Naive B cell (primary cell): Measurements from ENCODE around the gene ARFRP1. TPM values are rescaled to one million over a fixed set of nuclear protein-coding genes. Genes with fewer than 3 reads are reported as not detected.

ENCODE experiments used
- ATAC-seq, 2 donors: fragments of 150-1000 bp; cut with Tn5 transposase; 2 replicates each; pipeline ENCODE4 v1.10.0; 2021; ENCODE audit warnings: low read depth in 2 of 2, mild to moderate bottlenecking in 2 of 2, moderate library complexity in 2 of 2
- DNase-seq: peaks from one replicate; pipeline ENCODE4 v3.0.0; 2022
- H3K27ac Mint-ChIP-seq, 6 donors: one replicate each; pipeline ENCODE4 v1.8.0; 2020 to 2022; ENCODE audit warnings: mild to moderate bottlenecking in 6 of 6, mixed read lengths in 6 of 6, moderate library complexity in 5 of 6, inconsistent platforms in 2 of 6
- H3K27me3 Mint-ChIP-seq, 3 donors: one replicate each; pipeline ENCODE4 v1.8.0; 2021 to 2022; ENCODE audit warnings: mixed read lengths in 3 of 3, mild to moderate bottlenecking in 1 of 3
- H3K36me3 Mint-ChIP-seq, 2 donors: one replicate each; pipeline ENCODE4 v1.8.0; 2020 to 2022; ENCODE audit warnings: mixed read lengths in 2 of 2, inconsistent platforms in 1 of 2, mild to moderate bottlenecking in 1 of 2
- H3K4me1 Mint-ChIP-seq, 3 donors: one replicate each; pipeline ENCODE4 v1.8.0; 2020 to 2022; ENCODE audit warnings: mixed read lengths in 3 of 3, inconsistent platforms in 1 of 3, mild to moderate bottlenecking in 1 of 3, moderate library complexity in 1 of 3
- H3K4me3 Mint-ChIP-seq, 8 donors: one replicate each; pipeline ENCODE4 v1.8.0; 2020 to 2022; ENCODE audit warnings: mild to moderate bottlenecking in 8 of 8, mixed read lengths in 8 of 8, moderate library complexity in 8 of 8, inconsistent platforms in 2 of 8
- H3K9me3 Mint-ChIP-seq, 7 donors: one replicate each; pipeline ENCODE4 v1.8.0; 2020 to 2022; ENCODE audit warnings: mixed read lengths in 7 of 7, mild to moderate bottlenecking in 5 of 7, inconsistent platforms in 2 of 7, moderate library complexity in 1 of 7
- polyA plus RNA-seq, 6 donors: library from polyadenylated mRNA; unstranded; fragments of 300-500 nt; fragmentation: Illumina TruSeq; gene quantifications; one replicate each; pipeline ENCODE4 v1.2.3, GENCODE V29; 2021; ENCODE audit warnings: low read depth in 6 of 6

ARFRP1 gene, protein sequence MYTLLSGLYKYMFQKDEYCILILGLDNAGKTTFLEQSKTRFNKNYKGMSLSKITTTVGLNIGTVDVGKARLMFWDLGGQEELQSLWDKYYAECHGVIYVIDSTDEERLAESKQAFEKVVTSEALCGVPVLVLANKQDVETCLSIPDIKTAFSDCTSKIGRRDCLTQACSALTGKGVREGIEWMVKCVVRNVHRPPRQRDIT
- 10 to 100 TPM; 35.6 to 62.9 (median 45.8) TPM for polyA plus RNA-seq

DNA sequence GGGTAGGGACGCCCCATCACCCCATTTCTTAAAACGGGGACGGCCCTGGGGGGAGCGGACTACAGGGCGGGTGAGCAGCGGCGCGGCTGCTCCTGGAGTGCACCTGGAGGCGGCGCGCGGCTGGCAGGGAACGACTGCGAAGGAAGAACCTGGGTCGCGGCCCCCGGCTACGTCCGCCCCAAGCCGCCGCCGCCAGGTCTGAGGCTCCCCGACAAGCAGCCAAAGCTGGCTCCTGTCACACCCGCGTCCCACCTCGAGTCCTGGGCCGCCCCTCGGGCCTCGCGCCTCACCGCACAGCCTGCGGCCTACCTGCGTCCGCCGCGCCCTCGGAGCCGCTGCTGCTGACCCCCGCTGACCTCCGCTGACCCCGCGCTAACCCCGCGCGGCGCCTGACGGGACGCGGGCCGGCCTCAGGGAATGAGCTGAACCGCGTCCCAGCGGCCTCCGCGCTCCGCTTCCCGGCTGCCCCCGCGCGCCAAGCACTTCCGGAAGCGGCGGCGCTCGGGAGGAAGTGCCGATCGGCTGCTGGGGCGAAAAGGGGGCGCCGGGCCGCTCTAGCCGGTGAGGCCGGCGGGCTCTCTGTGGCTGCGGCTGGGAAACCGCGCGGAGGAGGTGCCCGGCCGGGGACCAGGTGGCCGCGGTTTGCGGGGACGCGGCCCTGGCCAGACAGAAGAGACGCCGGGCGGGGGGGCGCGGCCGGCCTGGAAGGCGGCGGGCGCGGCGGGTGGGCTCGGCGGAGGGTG lies at the start of gene ARFRP1, which contains the start of gene ZGPAT:
ARFRP1 (minus strand) TSS at position 419 of the 743 bp plus-strand sequence. CDS start 885 bp downstream, outside the sequence.
ZGPAT (plus strand) TSS at position 482 of the 743 bp plus-strand sequence. CDS start 542 bp downstream, outside the sequence.
- Mint-ChIP-seq H3K4me1 (peaks cover 30 to 54% (median 52%) of the 10 kb centered on the region in 3 donors), H3K4me3 (peak within 1 kb of the TSS; percentile 81 to 94 (median 86)), H3K27me3 (no peaks in the 10 kb centered on the region), H3K27ac (peak within 1 kb of the TSS; percentile 72 to 94 (median 85)), H3K9me3 (no peaks in the 10 kb centered on the region), H3K36me3 (peaks cover 8 to 15% of the 10 kb centered on the region in 2 donors)
- peak; percentile 88 for DNase-seq
- peak; percentile 89 to 92 for ATAC-seq

DNA sequence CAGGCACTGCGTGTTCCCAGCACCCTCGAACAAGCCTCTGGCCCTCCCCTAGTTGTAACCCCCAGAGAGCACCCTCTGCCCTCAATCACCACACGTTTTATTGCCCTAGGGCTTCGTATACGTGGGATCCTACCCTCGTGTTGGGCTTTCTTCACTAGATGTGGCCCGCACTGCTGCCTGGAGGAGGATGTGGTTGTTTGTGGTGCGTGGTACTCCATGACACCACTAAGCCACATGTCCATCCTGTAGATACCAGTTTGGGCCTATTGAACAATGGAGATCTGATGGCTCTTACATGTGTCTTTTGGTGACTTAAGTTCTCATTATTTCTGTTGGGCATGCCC lies 48.8 kb upstream of the ARFRP1 start:
- Mint-ChIP-seq H3K36me3 (no peaks in the 10 kb centered on the region), H3K4me3 (no peak overlapping the region), H3K27me3 (no peaks in the 10 kb centered on the region), H3K27ac (no peak overlapping the region), H3K9me3 (no peaks in the 10 kb centered on the region), H3K4me1 (no peaks in the 10 kb centered on the region)
- DNase-seq (no peak), ATAC-seq (no peak)

DNA sequence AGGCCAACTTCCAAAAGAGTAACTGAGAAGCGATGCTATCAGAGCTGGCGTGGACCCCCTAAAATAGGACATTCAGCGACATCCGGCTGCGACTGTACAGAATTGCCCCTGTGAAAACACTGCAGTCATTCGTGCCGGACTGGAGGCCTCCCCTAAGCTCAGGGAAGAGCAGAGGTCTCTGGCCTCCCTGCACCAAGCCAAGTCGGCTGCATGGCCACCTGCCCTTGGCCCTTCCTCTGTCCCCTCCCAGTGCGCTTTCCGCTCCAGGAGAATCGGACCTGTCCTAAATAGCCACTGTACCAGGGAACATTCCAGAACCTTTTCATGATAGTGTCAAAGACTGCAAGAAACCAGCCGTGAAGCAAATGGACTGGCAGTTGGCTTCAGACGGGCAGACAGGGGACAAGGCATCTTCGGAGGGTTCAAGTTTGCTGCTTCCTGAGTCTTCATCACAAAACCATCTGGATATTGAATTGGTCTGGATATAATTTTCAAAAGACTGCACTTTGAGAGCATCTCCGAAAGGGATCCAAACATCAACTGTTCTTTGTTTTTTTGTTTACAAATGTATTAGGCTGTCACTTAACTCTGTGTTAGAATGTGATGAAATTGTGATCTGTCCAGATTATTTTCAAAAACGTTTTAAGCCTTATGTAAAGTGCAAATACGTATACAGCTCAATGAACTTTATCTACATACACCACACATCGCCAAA lies 48.3 kb upstream of the ARFRP1 start:
- no peak for ATAC-seq
- no peaks in the 10 kb centered on the region for H3K4me1 Mint-ChIP-seq
- no peak for DNase-seq
- H3K36me3 Mint-ChIP-seq: no peaks in the 10 kb centered on the region
- peak overlapping the region in 1 of 8 donors; percentile 53 for H3K4me3 Mint-ChIP-seq
- no peaks in the 10 kb centered on the region for H3K9me3 Mint-ChIP-seq
- no peaks in the 10 kb centered on the region for H3K27me3 Mint-ChIP-seq
- no peak overlapping the region for H3K27ac Mint-ChIP-seq

DNA sequence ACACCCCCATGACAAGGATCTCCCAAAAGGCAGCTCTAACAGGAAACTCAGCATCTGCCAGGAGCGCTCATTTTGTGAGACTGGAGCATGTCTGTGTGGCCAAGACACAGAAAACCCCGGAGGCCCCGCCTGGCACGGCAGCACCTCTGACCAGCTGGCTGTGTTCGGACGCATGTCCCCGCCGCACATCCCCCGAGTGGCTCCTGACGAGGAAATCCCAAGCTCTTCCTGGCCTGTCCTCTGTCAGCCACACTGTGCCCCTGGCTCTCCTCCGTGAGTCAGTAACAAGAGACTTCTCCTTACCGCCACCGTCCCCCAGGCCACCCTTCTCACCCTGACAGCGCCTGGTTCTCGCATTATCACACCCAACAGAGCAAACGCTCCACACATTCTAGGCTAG lies 46.2 kb upstream of the ARFRP1 start:
- H3K9me3 Mint-ChIP-seq: no peaks in the 10 kb centered on the region
- peak overlapping the region in 1 of 6 donors; percentile 44 for H3K27ac Mint-ChIP-seq
- no peak for ATAC-seq
- H3K4me1 Mint-ChIP-seq: no peaks in the 10 kb centered on the region
- DNase-seq: no peak
- H3K36me3 Mint-ChIP-seq: no peaks in the 10 kb centered on the region
- H3K27me3 Mint-ChIP-seq: no peaks in the 10 kb centered on the region
- peak overlapping the region in 1 of 8 donors; percentile 70 for H3K4me3 Mint-ChIP-seq

DNA sequence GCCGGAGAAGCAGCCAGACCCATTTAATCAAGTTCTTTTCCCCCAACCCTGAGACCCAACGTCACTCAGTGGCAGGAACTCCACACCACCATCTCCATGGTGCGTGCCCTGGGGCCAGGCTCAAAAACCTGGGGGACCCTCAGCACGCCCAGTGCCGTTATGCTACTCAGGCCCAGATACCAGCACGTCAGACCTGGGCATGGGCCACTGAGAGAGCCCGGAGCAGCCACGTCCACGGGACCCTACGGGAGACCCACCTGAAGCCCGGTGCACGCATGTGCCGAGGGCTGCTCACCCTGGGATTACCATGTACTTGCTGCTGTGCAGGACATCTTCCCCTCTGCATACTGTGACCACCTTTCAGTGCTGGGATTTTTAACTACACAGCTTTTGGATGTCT lies 45.6 kb upstream of the ARFRP1 start:
- peak overlapping the region in 2 of 6 donors; percentile 44 to 58 for H3K27ac Mint-ChIP-seq
- no peak for DNase-seq
- no peaks in the 10 kb centered on the region for H3K4me1 Mint-ChIP-seq
- no peaks in the 10 kb centered on the region for H3K9me3 Mint-ChIP-seq
- no peaks in the 10 kb centered on the region for H3K27me3 Mint-ChIP-seq
- no peak overlapping the region for H3K4me3 Mint-ChIP-seq
- no peaks in the 10 kb centered on the region for H3K36me3 Mint-ChIP-seq
- ATAC-seq: no peak

DNA sequence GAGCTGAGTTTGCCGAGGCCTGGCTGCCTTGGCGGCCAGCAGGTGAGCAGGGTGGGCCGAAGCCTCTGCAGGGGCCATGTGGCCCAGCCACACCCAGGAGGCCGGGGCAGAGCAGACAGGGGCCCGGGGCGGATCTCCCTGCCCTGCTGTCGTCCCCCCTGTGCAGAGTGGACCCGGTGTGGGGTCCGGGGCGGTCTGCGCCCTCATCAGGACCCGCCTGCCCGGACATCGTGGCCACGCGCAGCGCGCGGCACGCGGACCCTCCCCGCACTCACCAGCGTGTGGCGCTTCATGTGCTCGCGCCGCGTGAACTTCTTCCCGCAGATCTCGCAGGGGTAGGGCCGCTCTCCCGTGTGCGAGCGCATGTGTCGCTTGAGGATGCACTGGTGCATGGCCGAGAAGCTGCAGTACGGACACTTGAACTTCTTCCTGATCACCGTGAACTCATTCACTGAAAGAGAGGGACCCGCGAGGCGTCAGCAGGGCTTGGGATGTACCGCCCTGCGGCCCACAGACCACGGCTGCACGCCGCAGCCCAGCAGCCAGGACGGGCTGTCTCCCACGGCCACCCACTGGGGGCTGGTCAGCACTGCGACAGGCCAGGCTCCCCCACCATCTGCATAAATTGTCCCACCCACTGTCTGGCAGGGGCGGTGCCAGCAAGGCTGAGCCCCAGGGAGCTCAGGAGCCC lies 44.8 kb upstream of the ARFRP1 start:
- Mint-ChIP-seq H3K27ac (no peak overlapping the region), H3K36me3 (no peaks in the 10 kb centered on the region), H3K4me1 (no peaks in the 10 kb centered on the region), H3K4me3 (no peak overlapping the region), H3K27me3 (no peaks in the 10 kb centered on the region), H3K9me3 (no peaks in the 10 kb centered on the region)
- no peak for DNase-seq
- no peak for ATAC-seq

DNA sequence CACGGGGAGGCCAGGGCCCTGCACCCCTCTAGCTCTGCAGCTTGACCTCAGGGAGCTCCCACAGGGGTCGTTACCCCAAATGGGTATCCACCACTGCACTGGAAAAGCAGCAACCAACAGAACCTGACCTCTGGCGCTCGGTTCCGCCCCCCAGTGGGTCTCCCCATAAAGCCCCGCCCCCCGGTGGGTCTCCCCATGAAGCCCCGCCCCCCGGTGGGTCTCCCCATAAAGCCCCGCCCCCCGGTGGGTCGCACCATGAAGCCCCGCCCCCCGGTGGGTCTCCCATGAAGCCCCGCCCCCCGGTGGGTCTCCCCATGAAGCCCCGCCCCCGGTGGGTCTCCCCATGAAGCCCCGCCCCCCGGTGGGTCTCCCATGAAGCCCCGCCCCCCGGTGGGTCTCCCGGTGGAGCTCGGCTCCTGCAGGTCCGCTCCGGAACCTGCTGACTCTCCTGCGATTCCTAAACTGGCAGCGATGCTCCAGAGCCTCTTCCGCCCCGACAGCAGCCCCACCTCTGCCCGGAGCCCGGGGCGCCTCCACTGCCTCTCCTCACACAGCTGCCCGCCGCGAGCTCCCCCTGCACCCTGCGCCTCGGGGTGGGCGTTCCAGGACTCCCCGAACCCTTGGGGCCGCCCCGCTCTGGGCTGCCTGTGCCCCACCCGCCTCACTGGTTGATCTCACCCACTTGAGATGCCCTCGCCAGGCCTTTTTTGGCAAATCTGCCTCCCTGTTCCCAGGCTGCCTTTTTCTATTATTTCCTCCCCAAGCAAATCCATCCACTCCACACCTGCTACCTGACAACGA lies 43.9 kb upstream of the ARFRP1 start:
- H3K9me3 Mint-ChIP-seq: no peaks in the 10 kb centered on the region
- DNase-seq: no peak
- peak overlapping the region in 1 of 6 donors; percentile 63 for H3K27ac Mint-ChIP-seq
- H3K4me1 Mint-ChIP-seq: no peaks in the 10 kb centered on the region
- H3K36me3 Mint-ChIP-seq: no peaks in the 10 kb centered on the region
- no peak overlapping the region for H3K4me3 Mint-ChIP-seq
- no peak for ATAC-seq
- H3K27me3 Mint-ChIP-seq: no peaks in the 10 kb centered on the region

DNA sequence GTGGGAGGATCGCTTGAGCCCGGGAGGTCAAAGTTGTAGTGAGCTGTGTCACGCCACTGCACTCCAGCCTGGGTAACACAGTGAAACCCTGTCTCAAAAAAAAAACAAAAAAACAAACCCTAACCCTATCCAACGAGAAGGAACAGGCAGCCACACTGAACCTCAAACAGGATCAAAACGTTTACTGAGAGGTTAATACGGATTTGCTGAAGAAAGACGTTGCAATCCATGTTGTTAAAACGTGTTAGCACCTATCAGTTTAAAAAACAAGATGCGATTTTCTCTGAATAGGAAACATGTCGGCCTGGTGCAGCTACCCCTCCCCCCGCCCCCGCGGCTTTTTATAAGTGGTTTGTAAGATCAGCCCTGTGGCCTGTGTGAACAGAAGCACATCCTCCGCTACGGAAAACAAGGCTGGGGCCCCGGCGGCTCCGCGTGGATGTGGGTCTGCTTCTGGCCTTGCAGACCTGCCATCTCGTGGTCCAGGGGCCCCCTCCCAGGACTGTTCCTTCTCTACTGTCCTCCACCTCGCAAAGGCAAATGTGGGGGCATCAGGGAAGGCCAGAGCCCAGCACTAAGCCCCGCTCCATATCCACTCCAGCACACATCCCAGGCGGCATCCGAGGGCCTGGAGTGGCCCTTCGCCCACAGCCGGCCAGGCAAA lies 43.2 kb upstream of the ARFRP1 start:
- H3K36me3 Mint-ChIP-seq: no peaks in the 10 kb centered on the region
- ATAC-seq: no peak
- H3K9me3 Mint-ChIP-seq: no peaks in the 10 kb centered on the region
- no peak overlapping the region for H3K4me3 Mint-ChIP-seq
- no peak for DNase-seq
- no peaks in the 10 kb centered on the region for H3K27me3 Mint-ChIP-seq
- no peaks in the 10 kb centered on the region for H3K4me1 Mint-ChIP-seq
- H3K27ac Mint-ChIP-seq: no peak overlapping the region

DNA sequence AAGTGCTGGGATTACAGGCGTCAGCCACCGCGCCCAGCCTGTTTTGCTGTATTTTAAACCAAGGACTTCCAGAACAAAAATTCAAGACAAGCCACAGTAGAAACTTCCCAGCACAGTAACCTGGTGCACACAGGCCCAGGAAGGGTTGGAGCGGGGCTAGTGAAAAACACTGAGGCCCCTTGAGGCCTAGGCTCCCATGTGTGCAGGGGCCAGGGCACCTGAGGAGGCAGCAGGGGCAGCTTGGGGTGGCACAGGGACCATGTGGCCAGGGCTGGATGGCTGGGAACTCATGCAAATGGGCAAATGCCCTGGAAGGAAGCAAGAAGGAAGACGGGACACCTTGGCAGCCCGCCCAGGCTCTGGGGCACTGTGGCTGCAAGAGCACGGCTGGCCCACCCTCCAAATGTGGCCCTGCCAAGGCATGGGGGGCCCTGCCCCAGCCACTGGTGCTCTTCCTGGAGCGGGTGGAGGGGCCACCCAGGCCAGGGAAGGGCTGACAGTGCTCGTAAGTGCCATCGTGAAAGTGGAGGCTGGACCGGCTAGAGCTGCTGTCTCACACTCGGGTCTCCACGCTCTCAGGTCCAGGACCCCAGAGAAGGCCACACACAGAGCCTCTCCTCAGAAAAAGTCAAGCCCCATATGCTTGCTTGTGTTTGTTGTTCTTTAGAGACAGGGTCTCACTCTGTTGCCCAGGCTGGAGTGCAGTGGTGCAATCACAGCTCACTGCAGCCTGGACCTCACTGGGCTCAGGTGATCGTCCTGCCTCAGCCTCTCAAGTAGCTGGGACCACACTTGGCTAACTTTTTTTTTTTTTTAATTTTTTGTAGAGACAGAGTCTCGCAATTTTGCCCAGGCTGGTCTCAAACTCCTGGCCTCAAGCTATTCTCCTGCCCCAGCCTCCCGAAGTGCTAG lies 42.1 kb upstream of the ARFRP1 start:
- no peak for ATAC-seq
- Mint-ChIP-seq H3K4me1 (no peaks in the 10 kb centered on the region), H3K9me3 (no peaks in the 10 kb centered on the region), H3K27me3 (no peaks in the 10 kb centered on the region), H3K27ac (peak overlapping the region in 1 of 6 donors; percentile 7), H3K36me3 (no peaks in the 10 kb centered on the region), H3K4me3 (no peak overlapping the region)
- no peak for DNase-seq

DNA sequence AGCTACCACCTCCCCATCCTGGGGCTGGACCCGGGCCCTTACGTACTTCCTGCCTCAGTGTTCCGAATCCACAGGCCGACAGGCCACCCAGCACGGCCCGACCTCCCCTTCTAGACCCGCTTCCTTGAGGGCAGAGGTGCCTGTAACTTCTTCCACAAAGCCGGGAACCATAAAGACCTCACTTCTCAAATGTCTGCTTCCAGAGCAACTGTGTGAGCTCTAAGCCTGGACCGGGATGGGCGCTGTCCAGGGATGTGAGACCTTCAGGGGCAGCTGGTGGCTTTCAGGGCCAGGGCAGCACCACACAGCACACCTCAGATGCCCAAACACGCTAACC lies 41.1 kb upstream of the ARFRP1 start:
- Mint-ChIP-seq H3K27me3 (no peaks in the 10 kb centered on the region), H3K36me3 (no peaks in the 10 kb centered on the region), H3K27ac (no peak overlapping the region), H3K9me3 (no peaks in the 10 kb centered on the region), H3K4me3 (no peak overlapping the region), H3K4me1 (no peaks in the 10 kb centered on the region)
- ATAC-seq (no peak), DNase-seq (no peak)

DNA sequence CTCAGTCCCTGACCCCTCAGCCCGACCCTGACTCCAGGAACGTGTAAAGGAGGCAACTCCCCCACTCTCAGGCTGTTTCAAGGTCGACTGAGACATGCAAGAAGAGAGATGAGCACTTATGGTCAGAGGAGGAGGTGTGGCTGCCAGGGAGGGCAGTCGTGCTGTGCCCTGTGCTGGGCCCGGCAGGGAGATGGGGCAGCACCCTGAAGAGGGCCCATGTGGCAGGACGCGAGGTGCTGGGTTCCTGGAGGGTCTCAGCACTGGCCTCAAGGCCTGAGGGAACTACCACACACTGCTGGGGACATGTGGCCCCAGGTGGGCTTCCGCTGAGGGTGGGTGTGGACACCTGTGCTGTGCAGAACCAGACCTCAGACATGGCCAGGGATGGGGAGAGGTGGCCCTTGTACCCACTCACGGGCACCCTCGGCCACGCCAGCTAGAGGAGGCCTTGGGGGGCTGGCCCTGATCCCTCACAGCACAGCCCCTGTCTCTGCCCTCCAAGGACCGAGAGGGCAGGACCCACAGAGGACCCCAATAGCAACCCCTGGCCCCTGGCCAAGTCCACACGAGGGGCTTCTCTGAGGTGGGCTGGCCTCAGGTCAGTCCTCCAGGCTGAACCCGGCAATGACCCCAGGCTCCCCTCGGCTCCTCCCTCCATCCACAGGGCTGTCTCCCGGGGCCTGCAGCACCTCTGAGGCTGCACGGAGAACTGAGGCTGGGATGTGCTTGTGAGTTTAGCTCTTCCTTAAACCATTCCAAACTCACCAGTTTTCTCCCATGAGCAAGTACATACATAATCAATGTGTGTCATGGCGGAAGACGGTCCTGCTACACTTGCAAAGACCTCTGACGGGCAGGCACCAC lies 40.5 kb upstream of the ARFRP1 start:
- Mint-ChIP-seq H3K4me1 (no peaks in the 10 kb centered on the region), H3K27me3 (no peaks in the 10 kb centered on the region), H3K27ac (peak overlapping the region in 1 of 6 donors; percentile 81), H3K36me3 (no peaks in the 10 kb centered on the region), H3K4me3 (no peak overlapping the region), H3K9me3 (no peaks in the 10 kb centered on the region)
- no peak for DNase-seq
- no peak for ATAC-seq
